Measurements from ENCODE around the gene SGIP1.
A peak's percentile ranks its signal among the peaks of the same experiment; 100 is the strongest.

The SGIP1 gene

DNA sequence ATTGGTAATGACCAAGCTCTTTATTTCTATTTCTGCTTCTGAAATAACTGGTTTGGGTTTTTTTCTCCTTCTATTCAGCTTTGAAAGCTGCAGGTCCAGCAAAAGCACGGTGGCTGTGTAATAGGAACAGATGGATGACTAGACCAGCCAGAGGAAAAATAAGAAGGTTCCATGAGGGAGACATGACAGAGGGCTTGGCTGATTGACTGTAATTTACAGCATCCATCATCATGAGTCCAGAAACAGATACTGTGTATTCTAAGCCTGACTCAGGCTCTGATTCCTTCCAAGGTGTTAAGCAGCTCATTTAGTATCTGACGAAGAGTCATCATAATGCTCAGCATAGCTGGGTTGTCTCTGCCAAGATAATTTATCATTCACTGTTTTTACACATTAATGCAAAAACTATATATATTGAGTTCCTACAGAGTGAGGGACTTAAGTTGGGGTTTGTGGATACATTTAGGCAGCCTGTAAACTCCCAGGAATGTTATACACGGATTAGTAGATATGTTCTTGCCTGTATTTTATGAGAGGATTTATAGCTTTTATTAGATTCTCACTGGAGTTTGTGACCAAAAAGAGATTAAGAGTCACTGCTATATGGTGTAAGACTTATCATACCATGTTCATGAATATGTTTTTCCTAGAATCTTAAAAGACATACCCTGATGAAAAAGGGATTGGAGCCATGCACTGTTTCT is 72.6 kb downstream of the SGIP1 start:
- no peak overlapping the region for H3K27ac ChIP-seq
- TF ChIP-seq, protein P1, sequence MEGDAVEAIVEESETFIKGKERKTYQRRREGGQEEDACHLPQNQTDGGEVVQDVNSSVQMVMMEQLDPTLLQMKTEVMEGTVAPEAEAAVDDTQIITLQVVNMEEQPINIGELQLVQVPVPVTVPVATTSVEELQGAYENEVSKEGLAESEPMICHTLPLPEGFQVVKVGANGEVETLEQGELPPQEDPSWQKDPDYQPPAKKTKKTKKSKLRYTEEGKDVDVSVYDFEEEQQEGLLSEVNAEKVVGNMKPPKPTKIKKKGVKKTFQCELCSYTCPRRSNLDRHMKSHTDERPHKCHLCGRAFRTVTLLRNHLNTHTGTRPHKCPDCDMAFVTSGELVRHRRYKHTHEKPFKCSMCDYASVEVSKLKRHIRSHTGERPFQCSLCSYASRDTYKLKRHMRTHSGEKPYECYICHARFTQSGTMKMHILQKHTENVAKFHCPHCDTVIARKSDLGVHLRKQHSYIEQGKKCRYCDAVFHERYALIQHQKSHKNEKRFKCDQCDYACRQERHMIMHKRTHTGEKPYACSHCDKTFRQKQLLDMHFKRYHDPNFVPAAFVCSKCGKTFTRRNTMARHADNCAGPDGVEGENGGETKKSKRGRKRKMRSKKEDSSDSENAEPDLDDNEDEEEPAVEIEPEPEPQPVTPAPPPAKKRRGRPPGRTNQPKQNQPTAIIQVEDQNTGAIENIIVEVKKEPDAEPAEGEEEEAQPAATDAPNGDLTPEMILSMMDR (conservative IDR thresholded peaks at IDR 0.05) = no peak

- TF ChIP-seq, protein P1 (conservative IDR thresholded peaks at IDR 0.05) = no peak
- H3K27ac ChIP-seq = no peak overlapping the region
Observed at GRCh38 chr1:66607458-66607857, 73.5 kb downstream of the SGIP1 start.

DNA sequence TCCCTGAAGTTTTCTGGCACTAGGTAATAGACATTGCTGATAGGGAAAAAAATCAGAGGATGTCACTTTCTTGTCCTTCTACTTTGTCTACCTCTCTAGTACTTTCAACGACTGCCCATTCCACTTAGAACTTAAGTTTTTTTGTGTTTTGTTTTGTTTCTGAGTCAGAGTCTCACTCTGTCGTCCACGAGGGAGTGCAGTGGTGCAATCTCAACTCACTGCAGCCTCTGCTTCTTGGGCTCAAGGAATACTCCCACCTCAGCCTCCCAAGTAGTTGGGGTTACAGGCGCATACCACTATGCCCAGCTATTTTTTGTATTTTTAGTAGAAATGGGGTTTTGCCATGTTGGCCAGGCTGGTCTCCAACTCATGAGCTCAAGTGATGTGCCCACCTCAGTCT is 79.2 kb downstream of the SGIP1 start:
- no peak overlapping the region for H3K27ac ChIP-seq
- TF ChIP-seq, protein P1 (conservative IDR thresholded peaks at IDR 0.05) = no peak

- TF ChIP-seq, protein P1 (conservative IDR thresholded peaks at IDR 0.05) = no peak
- H3K27ac ChIP-seq = peak overlapping the region; percentile 25
Observed at GRCh38 chr1:66617362-66618184, 83.6 kb downstream of the SGIP1 start.

GRCh38 chr1:66618390-66618789 is 84.4 kb downstream of the SGIP1 start:
- TF ChIP-seq, protein P1 (conservative IDR thresholded peaks at IDR 0.05) = no peak
- H3K27ac ChIP-seq = no peak overlapping the region

DNA sequence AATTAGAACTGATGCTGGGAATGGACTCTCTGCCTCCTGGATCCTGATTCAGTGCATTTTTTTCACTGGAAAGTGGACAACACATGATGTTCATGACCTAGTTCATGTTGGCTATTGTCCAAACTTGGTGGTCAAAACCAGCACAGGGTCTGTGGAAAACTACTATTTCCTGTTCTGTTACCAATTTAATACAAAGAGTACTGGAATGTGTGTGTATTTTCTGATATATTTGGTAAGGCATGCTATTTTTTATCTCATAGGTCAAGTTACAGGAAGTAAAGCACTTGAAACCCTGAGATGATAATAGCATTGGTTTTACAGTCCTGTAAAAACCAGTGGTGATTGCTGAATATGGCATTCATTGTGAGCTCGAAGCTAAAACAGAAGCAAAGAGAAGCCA is 89.9 kb downstream of the SGIP1 start:
- no peak overlapping the region for H3K27ac ChIP-seq
- TF ChIP-seq, protein P1 (conservative IDR thresholded peaks at IDR 0.05) = no peak

- H3K27ac ChIP-seq = no peak overlapping the region
- TF ChIP-seq, protein P1 (conservative IDR thresholded peaks at IDR 0.05) = no peak
Observed at GRCh38 chr1:66624412-66625060, 90.6 kb downstream of the SGIP1 start.
